ENCODE measurements around the gene COL6A3. TPM values are rescaled to one million over a fixed set of nuclear protein-coding genes. Genes with fewer than 3 reads are reported as not detected.

COL6A3 gene
- polyA plus RNA-seq, 1 of the 3 experiments (the other 2 are of a cell fraction): 18.5 TPM

DNA sequence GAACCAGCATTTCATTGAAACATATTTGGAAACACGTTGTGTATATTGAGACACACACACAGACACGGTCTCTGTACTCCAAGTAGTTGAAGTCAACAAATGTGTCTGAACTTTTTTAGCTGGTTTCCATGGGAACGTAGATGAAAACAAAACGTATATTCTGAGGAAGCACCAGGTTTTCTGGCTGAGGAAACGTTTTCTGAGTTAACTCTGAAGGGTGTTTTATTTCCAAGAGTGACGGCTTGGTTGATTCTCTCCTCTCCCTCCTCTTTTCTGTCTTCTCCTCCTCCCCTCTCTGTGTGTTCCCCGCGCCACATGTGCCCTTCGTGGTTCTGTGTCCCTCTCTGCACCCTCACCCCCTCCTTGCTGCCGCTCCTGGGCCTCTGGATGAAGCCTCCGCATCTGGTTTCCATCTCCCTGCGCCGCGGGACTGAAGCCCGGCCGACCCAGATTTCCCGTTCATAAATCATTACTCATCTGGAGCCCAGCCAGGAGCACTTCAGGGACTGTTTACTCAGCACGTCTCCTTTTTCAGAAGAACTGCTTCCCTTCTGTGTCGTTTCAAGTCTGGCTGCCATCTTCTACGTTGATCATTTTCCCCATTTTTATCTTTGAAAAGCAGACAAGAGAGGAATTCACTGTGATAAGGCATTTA, 122.7 kb downstream of the COL6A3 start:
- Histone ChIP-seq H2AFZ (ENCODE audit: low read depth) (peak overlapping the region; percentile 64; the same call in 1 of the 2 replicates), H3K27ac (ENCODE audit: low read depth in 2 of 2, low read length in 1 of 2) (peak overlapping the region; percentile 99), H4K20me1 (ENCODE audit: insufficient read depth) (no peaks in the 10 kb centered on the region), H3F3A (replicated peaks; ENCODE audit: insufficient read depth) (peaks cover 34% of the 10 kb centered on the region), H3K9ac (peak overlapping the region; percentile 86), H3K79me2 (ENCODE audit: insufficient read depth) (no peaks in the 10 kb centered on the region), H3K27me3 (ENCODE audit: insufficient read depth) (no peaks in the 10 kb centered on the region), H3K9me2 (no peaks in the 10 kb centered on the region), H3K36me3 (replicated peaks in 1 of 2; ENCODE audit: control insufficient read depth in 1 of 2, insufficient read depth in 2 of 2, low read length in 1 of 2) (no peaks in the 10 kb centered on the region), H3K9me3 (no peaks in the 10 kb centered on the region), H3K4me3 (ENCODE audit: low read depth in 2 of 2, low read length in 1 of 2) (peak overlapping the region in 1 of 2 experiments; percentile 15; a peak in 1 of 4 replicates), H3K4me2 (peak overlapping the region; percentile 47), H3K4me1 (ENCODE audit: control insufficient read depth in 1 of 2, insufficient read depth in 2 of 2, low read depth in 1 of 2, low read length in 1 of 2) (peaks cover 17 to 25% of the 10 kb centered on the region in 2 experiments)
- ChIA-PET CTCF (interaction anchor here (0.6 to 2.4 kb wide), 8 partner anchors 16 to 846 kb away, joined by 3 to 8 read pairs (median 4); no protein-coding TSS in a partner anchor), POLR2A (interaction anchor here (1.0 kb wide), 1 partner anchor 24 kb away, joined by 4 read pairs; no protein-coding TSS in a partner anchor)
- peak; percentile 87 for DNase-seq
- 1% methylated on average over 20 of the region's 20 CpGs for WGBS (ENCODE audit: low lambda C conversion rate)
- TF ChIP-seq MXI1 (IDR thresholded peaks at IDR 0.05; ENCODE audit: low read depth, low read length) (peak; percentile 70), SIN3A (IDR thresholded peaks at IDR 0.05; ENCODE audit: borderline replicate concordance, low read depth, low read length) (peak; percentile 94), TEAD4 (IDR thresholded peaks at IDR 0.05; ENCODE audit: borderline replicate concordance, insufficient read depth) (peak; percentile 97), POLR2AphosphoS5 (IDR thresholded peaks at IDR 0.05; ENCODE audit: low read depth, low read length) (peak; percentile 93), RXRA (IDR thresholded peaks at IDR 0.05; ENCODE audit: borderline replicate concordance, low read depth) (peak; percentile 96), RCOR1 (IDR thresholded peaks at IDR 0.05; ENCODE audit: low read length) (peak; percentile 83), JUND (IDR thresholded peaks at IDR 0.05) (peak; percentile 95), SMC3 (IDR thresholded peaks at IDR 0.05; ENCODE audit: low read depth, low read length) (no peak), NRF1 (IDR thresholded peaks at IDR 0.05; ENCODE audit: low read depth, low read length) (no peak), YY1 (IDR thresholded peaks at IDR 0.05; ENCODE audit: low read depth) (peak; percentile 74; the same call in 1 of the 2 replicates), FOXJ3 (CRISPR knock-in tag; IDR thresholded peaks at IDR 0.05) (peak; percentile 97), TCF12 (IDR thresholded peaks at IDR 0.05) (peak; percentile 100), ELF1 (IDR thresholded peaks at IDR 0.05) (no peak; the same call in 1 of the 2 replicates), TAF1 (IDR thresholded peaks at IDR 0.05; ENCODE audit: borderline replicate concordance, low read depth, low read length) (peak; percentile 40; the same call in 1 of the 2 replicates), RAD21 (IDR thresholded peaks at IDR 0.05; ENCODE audit: low read length) (no peak; the same call in 1 of the 2 replicates), FOXM1 (IDR thresholded peaks at IDR 0.05; ENCODE audit: low read depth) (peak; percentile 91; the same call in 1 of the 2 replicates), RFX5 (IDR thresholded peaks at IDR 0.05; ENCODE audit: low read length) (no peak), FOSL2 (IDR thresholded peaks at IDR 0.05; ENCODE audit: borderline replicate concordance, low read depth) (peak; percentile 84), GATA2 (CRISPR knock-in tag; IDR thresholded peaks at IDR 0.05) (peak; percentile 79), MEF2A (IDR thresholded peaks at IDR 0.05; ENCODE audit: borderline replicate concordance, low read depth) (peak; percentile 83)
- TF ChIP-seq, protein P1, sequence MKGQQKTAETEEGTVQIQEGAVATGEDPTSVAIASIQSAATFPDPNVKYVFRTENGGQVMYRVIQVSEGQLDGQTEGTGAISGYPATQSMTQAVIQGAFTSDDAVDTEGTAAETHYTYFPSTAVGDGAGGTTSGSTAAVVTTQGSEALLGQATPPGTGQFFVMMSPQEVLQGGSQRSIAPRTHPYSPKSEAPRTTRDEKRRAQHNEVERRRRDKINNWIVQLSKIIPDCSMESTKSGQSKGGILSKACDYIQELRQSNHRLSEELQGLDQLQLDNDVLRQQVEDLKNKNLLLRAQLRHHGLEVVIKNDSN (IDR thresholded peaks at IDR 0.05; ENCODE audit: borderline replicate concordance, low read depth): peak; percentile 39; the same call in 1 of the 2 replicates
- TF ChIP-seq, protein P2, sequence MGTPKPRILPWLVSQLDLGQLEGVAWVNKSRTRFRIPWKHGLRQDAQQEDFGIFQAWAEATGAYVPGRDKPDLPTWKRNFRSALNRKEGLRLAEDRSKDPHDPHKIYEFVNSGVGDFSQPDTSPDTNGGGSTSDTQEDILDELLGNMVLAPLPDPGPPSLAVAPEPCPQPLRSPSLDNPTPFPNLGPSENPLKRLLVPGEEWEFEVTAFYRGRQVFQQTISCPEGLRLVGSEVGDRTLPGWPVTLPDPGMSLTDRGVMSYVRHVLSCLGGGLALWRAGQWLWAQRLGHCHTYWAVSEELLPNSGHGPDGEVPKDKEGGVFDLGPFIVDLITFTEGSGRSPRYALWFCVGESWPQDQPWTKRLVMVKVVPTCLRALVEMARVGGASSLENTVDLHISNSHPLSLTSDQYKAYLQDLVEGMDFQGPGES (IDR thresholded peaks at IDR 0.05; ENCODE audit: low read depth, low read length): no peak
- TF ChIP-seq, protein P3, sequence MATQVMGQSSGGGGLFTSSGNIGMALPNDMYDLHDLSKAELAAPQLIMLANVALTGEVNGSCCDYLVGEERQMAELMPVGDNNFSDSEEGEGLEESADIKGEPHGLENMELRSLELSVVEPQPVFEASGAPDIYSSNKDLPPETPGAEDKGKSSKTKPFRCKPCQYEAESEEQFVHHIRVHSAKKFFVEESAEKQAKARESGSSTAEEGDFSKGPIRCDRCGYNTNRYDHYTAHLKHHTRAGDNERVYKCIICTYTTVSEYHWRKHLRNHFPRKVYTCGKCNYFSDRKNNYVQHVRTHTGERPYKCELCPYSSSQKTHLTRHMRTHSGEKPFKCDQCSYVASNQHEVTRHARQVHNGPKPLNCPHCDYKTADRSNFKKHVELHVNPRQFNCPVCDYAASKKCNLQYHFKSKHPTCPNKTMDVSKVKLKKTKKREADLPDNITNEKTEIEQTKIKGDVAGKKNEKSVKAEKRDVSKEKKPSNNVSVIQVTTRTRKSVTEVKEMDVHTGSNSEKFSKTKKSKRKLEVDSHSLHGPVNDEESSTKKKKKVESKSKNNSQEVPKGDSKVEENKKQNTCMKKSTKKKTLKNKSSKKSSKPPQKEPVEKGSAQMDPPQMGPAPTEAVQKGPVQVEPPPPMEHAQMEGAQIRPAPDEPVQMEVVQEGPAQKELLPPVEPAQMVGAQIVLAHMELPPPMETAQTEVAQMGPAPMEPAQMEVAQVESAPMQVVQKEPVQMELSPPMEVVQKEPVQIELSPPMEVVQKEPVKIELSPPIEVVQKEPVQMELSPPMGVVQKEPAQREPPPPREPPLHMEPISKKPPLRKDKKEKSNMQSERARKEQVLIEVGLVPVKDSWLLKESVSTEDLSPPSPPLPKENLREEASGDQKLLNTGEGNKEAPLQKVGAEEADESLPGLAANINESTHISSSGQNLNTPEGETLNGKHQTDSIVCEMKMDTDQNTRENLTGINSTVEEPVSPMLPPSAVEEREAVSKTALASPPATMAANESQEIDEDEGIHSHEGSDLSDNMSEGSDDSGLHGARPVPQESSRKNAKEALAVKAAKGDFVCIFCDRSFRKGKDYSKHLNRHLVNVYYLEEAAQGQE (IDR thresholded peaks at IDR 0.05; ENCODE audit: low read depth, low read length): peak; percentile 77
- TF ChIP-seq, protein P4, sequence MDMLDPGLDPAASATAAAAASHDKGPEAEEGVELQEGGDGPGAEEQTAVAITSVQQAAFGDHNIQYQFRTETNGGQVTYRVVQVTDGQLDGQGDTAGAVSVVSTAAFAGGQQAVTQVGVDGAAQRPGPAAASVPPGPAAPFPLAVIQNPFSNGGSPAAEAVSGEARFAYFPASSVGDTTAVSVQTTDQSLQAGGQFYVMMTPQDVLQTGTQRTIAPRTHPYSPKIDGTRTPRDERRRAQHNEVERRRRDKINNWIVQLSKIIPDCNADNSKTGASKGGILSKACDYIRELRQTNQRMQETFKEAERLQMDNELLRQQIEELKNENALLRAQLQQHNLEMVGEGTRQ (IDR thresholded peaks at IDR 0.05; ENCODE audit: borderline replicate concordance, low read depth, low read length): no peak
- TF ChIP-seq, protein P5, sequence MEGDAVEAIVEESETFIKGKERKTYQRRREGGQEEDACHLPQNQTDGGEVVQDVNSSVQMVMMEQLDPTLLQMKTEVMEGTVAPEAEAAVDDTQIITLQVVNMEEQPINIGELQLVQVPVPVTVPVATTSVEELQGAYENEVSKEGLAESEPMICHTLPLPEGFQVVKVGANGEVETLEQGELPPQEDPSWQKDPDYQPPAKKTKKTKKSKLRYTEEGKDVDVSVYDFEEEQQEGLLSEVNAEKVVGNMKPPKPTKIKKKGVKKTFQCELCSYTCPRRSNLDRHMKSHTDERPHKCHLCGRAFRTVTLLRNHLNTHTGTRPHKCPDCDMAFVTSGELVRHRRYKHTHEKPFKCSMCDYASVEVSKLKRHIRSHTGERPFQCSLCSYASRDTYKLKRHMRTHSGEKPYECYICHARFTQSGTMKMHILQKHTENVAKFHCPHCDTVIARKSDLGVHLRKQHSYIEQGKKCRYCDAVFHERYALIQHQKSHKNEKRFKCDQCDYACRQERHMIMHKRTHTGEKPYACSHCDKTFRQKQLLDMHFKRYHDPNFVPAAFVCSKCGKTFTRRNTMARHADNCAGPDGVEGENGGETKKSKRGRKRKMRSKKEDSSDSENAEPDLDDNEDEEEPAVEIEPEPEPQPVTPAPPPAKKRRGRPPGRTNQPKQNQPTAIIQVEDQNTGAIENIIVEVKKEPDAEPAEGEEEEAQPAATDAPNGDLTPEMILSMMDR (IDR thresholded peaks at IDR 0.05): no peak

Measured in SK-N-SH (cell line).